ENCODE measurements around the gene TRANK1.
"Not testable (repeated sequence)": the region's sequence is repeated elsewhere in the genome, so short reads cannot be mapped to it uniquely, and the experiment has no call there.

The TRANK1 gene

GRCh38 chr3:36944641-36945270, at the start of gene TRANK1:
TRANK1 (minus strand) TSS chr3:36945054; CDS start chr3:36944809, 245 bp downstream.
- in situ Hi-C loops (cut with MboI; ENCODE audit: low sequenced_read_pairs), result no loop called here

DNA sequence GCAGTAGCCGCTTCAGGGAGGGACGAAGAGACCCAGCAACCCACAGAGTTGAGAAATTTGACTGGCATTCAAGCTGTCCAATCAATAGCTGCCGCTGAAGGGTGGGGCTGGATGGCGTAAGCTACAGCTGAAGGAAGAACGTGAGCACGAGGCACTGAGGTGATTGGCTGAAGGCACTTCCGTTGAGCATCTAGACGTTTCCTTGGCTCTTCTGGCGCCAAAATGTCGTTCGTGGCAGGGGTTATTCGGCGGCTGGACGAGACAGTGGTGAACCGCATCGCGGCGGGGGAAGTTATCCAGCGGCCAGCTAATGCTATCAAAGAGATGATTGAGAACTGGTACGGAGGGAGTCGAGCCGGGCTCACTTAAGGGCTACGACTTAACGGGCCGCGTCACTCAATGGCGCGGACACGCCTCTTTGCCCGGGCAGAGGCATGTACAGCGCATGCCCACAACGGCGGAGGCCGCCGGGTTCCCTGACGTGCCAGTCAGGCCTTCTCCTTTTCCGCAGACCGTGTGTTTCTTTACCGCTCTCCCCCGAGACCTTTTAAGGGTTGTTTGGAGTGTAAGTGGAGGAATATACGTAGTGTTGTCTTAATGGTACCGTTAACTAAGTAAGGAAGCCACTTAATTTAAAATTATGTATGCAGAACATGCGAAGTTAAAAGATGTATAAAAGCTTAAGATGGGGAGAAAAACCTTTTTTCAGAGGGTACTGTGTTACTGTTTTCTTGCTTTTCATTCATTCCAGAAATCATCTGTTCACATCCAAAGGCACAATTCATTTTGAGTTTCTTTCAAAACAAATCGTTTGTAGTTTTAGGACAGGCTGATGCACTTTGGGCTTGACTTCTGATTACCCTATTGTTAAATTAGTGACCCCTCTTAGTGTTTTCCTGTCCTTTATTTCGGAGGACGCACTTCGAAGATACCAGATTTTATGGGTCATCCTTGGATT, 48.8 kb upstream of the TRANK1 start, which contains the start of gene MLH1:
Gene MLH1, plus strand, starts transcription at position 193 of the 958 bp plus-strand sequence. Its CDS starts 30 bp downstream, at position 223.
- in situ Hi-C loops (cut with MboI; ENCODE audit: low sequenced_read_pairs), result no loop called here

DNA sequence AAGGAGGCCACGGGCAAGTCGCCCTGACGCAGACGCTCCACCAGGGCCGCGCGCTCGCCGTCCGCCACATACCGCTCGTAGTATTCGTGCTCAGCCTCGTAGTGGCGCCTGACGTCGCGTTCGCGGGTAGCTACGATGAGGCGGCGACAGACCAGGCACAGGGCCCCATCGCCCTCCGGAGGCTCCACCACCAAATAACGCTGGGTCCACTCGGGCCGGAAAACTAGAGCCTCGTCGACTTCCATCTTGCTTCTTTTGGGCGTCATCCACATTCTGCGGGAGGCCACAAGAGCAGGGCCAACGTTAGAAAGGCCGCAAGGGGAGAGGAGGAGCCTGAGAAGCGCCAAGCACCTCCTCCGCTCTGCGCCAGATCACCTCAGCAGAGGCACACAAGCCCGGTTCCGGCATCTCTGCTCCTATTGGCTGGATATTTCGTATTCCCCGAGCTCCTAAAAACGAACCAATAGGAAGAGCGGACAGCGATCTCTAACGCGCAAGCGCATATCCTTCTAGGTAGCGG, 48.0 kb upstream of the TRANK1 start, which contains the start of gene EPM2AIP1:
Gene EPM2AIP1, minus strand, starts transcription at position 326 of the 520 bp plus-strand sequence. Its CDS starts 54 bp downstream, at position 272.
- in situ Hi-C loops (cut with MboI; ENCODE audit: low sequenced_read_pairs), result no loop called here

DNA sequence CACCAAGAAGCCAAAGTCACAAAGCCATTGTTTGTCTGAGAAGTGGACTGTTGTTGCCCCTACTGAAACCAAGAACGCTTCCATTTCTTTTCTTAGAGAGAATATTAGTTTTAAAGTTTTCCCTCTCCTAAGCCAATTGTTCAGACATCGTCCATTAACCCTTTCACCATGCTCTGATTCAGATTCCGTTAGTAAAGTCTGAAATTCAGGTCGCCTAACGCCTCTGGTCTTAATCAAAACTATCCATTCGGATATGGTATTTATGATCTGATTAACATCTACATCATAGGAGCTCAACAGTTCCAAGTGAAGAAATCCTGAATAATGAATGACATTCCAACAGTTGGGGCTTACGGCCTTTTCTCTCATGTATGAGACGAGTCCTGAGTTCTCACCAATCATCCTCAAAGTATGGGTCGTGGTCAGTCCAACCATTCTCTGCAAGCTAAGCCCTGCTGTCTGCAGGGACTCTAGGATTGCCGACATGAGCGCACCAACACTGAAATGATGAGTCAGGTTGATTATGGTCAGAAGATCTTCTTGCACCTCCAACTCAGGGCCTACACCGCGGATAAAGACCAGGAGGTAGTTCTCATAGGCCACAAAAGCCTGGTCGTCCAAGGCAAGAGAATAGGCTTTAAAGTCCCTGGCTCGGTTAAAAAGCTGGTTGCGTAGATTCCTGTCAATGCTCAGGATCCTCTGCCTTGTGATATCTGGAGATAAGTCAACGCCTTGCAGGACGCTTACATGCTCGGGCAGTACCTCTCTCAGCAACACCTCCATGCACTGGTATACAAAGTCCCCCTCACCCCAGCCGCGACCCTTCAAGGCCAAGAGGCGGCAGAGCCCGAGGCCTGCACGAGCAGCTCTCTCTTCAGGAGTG, 47.3 kb upstream of the TRANK1 start:
- in situ Hi-C loops (cut with MboI; ENCODE audit: low sequenced_read_pairs), result no loop called here

GRCh38 chr3:36991147-36991546, 46.3 kb upstream of the TRANK1 start:
- in situ Hi-C loops (cut with MboI; ENCODE audit: low sequenced_read_pairs), result no loop called here

- in situ Hi-C loops (cut with MboI; ENCODE audit: low sequenced_read_pairs), result no loop called here
These were observed 44.7 kb upstream of the TRANK1 start for GRCh38 chr3:36989568-36989967.

GRCh38 chr3:36989005-36989404, 44.2 kb upstream of the TRANK1 start:
- in situ Hi-C loops (cut with MboI; ENCODE audit: low sequenced_read_pairs), result no loop called here

- in situ Hi-C loops (cut with MboI; ENCODE audit: low sequenced_read_pairs), result no loop called here
These were observed 43.5 kb upstream of the TRANK1 start for GRCh38 chr3:36988356-36988755.

DNA sequence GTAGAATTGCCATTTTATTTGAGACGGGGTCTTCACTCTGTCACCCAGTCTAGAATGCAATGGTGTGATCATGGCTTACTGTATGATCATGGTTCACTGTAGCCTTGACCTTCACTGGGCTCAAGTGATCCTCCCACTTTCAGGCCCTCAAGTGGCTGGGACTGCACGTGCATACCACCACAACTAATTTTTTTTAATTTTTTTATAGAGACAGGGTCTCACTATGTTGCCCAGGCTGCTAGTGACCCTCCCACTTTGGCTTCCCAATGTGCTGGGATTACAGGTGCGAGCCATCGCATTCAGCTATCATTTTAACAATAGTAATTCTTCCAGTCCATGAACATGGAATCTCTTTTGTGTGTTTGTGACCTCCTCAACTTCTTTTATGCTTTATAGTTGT, 36.2 kb upstream of the TRANK1 start:
- in situ Hi-C loops (cut with MboI; ENCODE audit: low sequenced_read_pairs), result no loop called here

DNA sequence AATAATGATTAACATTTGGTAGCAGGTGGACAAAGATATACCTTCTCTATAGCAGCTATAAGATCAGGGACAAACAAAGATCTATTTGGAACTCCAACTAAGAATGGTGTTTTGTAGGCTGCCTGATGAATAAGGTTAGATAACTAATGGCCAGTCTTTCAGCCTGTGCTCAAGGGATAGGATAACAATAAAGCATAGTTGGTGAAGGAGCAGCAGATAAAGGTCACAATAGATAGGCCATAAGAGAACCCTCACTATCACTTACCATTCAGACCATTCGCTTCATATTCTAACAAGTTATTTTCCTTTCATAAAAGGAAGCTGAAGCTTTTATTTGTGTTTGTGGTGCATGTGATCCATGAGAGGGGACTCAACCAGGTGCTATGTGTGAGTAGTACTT, 28.3 kb upstream of the TRANK1 start:
- in situ Hi-C loops (cut with MboI; ENCODE audit: low sequenced_read_pairs), result no loop called here

DNA sequence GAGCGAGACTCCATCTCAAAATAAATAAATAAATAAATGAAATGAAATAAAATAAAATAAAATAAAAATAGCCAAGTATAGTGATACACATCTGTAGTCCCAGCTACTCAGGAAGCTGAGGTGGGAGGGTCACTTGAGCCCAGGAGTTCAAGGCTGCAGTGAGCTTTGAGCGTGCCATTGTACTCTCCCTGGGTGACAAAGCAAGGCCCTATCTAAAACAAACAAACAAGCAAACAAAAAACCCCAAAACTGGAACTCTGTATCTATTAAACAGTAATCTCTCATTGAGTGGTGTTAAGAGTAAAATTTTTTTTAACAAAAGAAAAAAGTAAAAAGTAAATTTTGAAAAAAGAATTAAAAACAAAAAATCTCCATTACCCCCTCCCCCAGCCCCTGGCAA, 27.3 kb upstream of the TRANK1 start:
- in situ Hi-C loops (cut with MboI; ENCODE audit: low sequenced_read_pairs), result no loop called here

DNA sequence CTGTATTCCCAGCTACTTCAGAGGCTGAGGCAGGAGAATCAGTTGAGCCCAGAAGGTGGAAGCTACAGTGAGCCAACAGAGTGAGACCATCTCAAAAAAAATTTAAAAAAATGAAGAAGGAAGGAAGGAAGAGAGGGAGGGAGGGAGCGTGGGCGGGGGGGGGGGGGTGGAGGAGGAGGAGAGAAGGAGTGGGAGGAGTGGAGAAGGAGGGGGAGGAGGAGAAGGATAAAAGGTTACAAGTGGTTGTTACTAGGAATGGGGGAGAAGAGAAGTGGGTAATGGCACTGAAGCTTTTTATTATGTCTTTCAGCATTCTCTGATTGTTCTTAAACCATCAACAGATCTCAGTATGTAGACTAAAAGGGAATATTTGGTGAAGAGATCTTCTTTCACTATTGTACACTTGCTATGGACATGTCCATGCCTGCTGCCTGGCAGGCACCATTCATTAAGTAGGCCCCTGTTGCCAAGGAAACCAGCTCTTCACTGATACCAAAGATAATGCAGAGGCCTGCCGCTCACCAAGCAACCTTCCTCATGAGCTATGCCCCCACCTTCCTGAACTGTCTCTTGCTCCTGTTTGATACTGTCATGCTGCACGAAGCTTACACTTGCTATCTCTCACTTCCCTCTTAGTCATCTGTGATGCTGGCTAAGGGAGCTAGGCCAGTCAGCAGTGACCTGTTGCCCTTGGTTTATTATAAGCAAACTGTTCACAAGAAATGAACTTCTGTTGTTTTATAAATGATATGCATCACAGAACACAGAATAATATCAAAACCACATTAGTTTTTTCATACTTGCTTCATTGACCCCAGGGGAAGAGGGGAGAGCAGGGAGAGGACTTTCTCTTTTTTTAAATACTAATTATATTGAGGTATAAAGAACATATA, 24.9 kb upstream of the TRANK1 start:
- in situ Hi-C loops (cut with MboI; ENCODE audit: low sequenced_read_pairs), result no loop called here

GRCh38 chr3:36969085-36969484, 24.2 kb upstream of the TRANK1 start:
- in situ Hi-C loops (cut with MboI; ENCODE audit: low sequenced_read_pairs), result no loop called here

GRCh38 chr3:36965440-36965839, 20.6 kb upstream of the TRANK1 start:
- in situ Hi-C loops (cut with MboI; ENCODE audit: low sequenced_read_pairs), result no loop called here

DNA sequence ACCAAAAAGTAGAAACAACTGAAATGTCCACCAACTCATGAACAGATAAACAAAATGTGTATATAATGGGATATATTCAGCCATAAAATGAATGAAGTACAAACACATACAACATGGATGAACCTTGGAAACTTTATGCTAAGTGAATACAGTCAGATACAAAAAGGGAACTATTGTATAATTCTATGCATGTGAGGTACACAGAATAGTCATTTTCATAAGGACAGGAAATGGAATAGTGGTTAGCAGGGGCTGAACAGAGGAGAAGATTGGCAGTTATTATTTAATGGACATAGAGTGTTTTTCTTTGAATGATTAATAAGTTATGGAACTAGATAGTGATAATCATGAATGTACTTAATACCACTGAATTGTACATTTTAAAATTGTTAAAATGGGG, 20.0 kb upstream of the TRANK1 start:
- in situ Hi-C loops (cut with MboI; ENCODE audit: low sequenced_read_pairs), result no loop called here

- in situ Hi-C loops (cut with MboI; ENCODE audit: low sequenced_read_pairs), result no loop called here
These were observed 19.5 kb upstream of the TRANK1 start for GRCh38 chr3:36964331-36964730.

GRCh38 chr3:36963008-36963407, 18.2 kb upstream of the TRANK1 start:
- in situ Hi-C loops (cut with MboI; ENCODE audit: low sequenced_read_pairs), result not testable (repeated sequence)

GRCh38 chr3:36960502-36960901, 15.6 kb upstream of the TRANK1 start:
- in situ Hi-C loops (cut with MboI; ENCODE audit: low sequenced_read_pairs), result no loop called here

DNA sequence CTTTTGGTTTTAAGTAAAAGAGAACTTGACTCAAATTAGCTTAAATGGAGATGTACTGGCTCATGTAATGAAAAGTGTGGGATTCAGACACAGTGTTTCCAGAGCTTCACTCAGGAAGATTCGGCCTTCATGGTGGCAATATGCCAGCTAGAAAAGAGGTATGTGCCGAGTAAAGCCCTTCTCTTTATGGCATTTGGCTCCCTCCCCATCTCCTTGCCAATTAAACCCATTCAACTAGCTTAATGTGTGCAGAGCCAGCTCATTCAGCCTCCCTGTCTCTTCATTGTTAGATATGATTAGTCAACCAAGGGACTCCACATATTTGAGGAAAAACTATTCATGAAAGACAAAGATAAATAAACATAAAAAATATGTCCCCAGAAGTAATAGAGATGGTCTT, 15.0 kb upstream of the TRANK1 start:
- in situ Hi-C loops (cut with MboI; ENCODE audit: low sequenced_read_pairs), result no loop called here
